LNCAP (cell line): ENCODE measurements around the gene GCC1.

Source experiments
- CTCF ChIP-seq: fragments of 450-650 bp; IDR thresholded peaks from 2 replicates; pipeline ENCODE4 v1.5.1; 2017; ENCODE audit warnings: mild to moderate bottlenecking

Gene GCC1

GRCh38 chr7:127551941-127552340, 33.5 kb downstream of the GCC1 start:
- no peak for TF ChIP-seq CTCF

GRCh38 chr7:127550247-127550646, 35.1 kb downstream of the GCC1 start:
- TF ChIP-seq CTCF: peak; percentile 34; the same call in 1 of the 2 replicates

GRCh38 chr7:127546313-127546712, 39.1 kb downstream of the GCC1 start:
- TF ChIP-seq CTCF: no peak

GRCh38 chr7:127541548-127541947, 43.8 kb downstream of the GCC1 start:
- no peak for TF ChIP-seq CTCF

GRCh38 chr7:127539116-127539515, 46.3 kb downstream of the GCC1 start:
- no peak for TF ChIP-seq CTCF

GRCh38 chr7:127536741-127537140, 48.7 kb downstream of the GCC1 start:
- TF ChIP-seq CTCF: no peak

GRCh38 chr7:127536394-127536691, 49.1 kb downstream of the GCC1 start:
- no peak for TF ChIP-seq CTCF

GRCh38 chr7:127535546-127536393, 49.6 kb downstream of the GCC1 start:
- TF ChIP-seq CTCF: no peak
